ENCODE measurements around the gene ZNF419.
"Not testable (repeated sequence)": the region's sequence is repeated elsewhere in the genome, so short reads cannot be mapped to it uniquely, and the experiment has no call there.

The ZNF419 gene

DNA sequence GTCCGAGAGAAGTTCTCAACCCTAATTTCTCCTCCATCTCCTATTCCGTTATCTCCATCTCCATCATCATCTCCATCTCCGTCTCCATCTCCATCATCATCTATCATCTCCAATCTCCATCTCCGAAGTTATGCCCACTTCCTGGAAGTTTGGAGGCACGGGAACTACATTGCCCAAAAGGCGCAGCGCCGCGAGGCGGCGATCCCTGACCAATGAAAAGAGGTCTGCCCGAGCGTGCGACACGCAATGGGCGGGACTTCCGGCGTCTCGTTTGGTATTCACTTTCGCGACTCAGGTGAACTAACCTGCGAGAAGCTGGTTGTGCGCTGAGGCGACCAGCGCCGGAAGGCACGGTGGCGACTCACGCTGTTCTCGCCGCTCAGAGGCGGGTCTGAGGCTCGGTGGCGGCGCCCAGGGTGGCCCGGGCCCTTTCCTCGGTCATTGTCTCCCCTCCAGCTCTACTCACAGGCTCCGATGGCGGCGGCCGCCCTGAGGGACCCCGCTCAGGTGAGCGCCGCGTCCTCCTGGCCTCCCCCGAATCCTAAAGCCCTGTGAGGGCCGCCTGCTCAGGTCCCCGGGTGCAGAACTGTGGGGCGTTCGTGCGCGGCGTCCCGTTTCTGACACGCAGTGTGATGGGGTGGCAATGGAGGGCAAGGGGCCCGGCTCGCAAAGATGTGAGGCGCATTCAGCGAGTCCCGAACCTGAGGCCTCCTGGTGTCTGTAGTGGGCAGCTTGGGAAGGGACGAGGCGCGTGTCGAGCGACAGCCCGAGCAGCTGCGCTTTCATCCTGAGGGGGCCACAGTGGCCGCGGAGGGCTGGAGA is at the start of gene ZNF419:
Gene ZNF419 (plus strand): TSS at position 274 of the 822 bp plus-strand sequence. CDS start 201 bp downstream, at position 475.
- DNase-seq (ENCODE audit: low spot score), result peak; percentile 92

DNA sequence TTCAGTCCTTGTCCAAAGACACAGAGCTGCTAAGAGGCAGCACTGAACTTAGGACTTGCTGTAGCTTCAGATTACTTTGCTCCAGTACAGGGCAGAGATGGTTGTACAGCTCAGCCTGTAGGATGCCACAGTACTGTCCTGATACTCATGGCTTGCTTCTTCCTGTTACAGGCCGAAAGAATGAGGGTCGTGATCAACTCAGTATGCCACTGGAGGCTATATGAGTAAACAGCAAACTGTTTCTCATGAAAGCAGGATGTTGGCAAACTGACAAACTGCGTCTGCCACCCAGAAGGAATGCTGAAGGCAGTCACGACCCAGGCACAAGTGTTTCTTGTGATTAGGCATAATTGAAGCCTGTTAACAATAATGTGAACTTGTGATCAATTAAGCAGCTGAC is 49.6 kb upstream of the ZNF419 start:
- no peak for DNase-seq (ENCODE audit: low spot score)

DNA sequence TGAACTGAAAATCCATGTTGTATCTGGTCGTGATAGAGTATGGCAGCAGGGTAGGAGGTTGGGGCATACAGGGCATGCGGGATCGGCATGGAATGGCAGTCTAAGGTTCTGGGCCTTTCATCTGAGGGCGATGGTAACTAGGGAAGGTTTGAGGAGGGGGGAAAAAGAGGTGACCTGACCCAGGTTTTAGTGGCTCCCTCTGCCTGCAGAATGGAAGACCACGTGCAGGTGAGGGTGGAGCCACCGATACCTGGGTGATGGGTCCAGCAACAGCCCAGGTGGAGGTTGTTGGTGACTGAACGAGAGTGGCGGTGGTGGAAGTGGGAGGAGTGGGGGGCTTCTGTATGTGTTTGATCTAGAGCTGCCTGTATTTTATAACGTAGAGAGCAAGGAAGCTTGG is 48.6 kb upstream of the ZNF419 start:
- no peak for DNase-seq (ENCODE audit: low spot score)

DNA sequence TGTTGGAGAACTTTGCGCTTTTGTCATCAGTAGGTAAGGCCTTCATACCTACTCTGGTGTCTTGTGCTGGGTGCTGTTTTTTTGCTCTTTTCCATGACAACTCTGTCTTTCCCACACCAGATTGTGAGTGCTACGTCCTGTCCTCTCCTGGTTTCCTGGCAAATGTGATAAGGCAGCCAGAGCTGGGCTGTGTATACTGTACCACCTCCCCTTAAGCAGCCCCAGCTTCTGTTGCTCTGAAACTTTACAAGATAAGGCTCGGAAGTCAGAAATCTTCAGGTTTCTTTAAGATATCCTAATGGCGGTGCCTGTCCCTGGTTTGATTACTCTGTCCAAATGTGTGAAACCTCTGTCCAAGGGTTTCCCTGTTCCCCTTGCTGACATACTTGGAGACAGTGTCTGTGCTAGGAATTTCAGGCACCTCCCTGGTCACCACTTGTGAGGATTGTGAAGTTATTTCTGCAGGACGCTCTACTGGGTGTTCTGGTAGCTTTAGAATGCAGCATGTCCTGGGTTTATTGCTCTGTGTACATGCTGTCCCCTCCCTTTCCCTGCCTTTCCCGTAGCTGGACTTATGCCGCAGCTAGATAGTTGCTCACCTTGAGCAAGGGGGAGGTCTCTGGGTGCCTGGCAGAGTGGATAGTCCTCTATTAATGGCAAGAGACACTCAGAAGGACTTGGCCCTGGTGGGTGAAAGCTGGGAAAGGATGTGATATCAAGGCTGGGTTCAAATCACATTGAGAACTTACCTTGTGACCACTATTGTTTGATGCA is 45.4 kb upstream of the ZNF419 start:
- no peak for DNase-seq (ENCODE audit: low spot score)

DNA sequence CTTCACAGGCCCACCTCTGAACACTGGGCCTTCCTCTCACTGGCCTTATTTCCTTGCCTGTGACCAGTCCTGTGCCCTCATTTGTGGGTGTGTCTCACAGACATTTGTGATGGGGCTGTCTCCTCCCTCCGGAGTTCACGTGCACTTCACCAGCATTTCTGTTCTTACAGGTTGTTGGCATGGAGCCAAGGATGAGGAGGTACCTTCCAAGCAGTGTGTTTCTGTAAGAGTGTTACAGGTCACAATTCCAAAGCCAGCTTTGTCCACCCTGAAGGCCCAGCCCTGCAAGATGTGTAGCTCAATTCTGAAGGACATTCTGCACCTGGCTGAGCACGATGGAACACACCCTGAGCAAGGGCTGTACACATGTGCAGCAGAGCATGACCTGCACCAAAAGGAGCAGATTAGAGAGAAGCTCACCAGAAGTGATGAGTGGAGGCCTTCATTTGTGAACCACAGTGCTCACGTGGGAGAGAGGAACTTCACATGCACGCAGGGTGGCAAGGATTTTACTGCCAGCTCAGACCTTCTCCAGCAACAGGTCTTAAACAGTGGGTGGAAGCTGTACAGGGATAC is 44.3 kb upstream of the ZNF419 start:
- no peak for DNase-seq (ENCODE audit: low spot score)

DNA sequence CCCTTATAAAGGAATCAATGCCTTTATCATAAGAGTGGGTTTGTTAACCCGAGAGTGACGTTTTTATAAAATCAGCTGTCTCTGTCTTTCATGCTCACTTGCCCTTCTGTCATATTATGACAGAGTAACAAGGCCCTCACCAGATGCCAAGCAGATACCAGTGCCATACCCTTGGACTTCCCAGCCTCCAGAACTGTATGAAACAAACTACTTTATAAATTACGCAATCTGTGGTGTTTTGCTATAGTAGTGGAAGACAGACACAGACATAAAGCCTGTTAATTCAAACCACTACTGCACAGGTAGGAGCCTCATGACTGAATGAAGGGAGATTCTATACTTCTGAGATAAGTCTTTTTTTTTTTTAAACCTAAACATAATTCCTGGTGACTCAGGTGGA is 35.2 kb upstream of the ZNF419 start:
- DNase-seq (ENCODE audit: low spot score), result no peak

DNA sequence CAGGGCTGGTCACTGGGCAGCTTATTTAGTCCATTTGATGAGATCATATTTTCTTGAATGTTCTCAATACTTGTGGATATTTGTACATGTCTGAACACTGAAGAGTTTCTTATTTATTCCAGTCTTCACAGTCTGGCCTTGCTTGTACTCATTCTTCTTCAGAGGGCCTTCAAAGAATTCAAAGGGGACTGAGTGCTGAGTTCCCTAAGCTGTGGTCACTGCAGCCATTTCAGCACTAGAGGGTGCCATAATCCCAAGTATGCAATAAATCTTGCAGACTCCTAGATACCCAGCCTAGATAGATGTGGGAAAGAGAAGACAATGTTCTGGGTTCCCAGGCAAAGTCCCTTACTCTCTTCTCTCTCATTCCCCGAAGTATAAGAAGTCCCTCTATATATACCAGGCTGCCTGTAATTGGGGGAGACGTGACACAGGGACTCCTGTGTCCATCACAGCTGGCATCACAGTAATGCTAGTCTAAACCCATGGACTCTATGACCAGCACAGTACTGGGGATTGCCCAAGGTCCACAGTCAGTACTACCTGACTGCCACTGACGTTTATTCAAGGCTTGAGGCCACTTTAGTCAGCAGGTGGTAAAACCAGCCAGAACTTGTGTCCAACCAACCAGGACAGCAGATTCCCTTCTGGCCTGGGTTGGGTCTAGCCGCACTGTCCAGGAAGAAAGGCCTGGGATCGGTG is 21.7 kb upstream of the ZNF419 start:
- no peak for DNase-seq (ENCODE audit: low spot score)

DNA sequence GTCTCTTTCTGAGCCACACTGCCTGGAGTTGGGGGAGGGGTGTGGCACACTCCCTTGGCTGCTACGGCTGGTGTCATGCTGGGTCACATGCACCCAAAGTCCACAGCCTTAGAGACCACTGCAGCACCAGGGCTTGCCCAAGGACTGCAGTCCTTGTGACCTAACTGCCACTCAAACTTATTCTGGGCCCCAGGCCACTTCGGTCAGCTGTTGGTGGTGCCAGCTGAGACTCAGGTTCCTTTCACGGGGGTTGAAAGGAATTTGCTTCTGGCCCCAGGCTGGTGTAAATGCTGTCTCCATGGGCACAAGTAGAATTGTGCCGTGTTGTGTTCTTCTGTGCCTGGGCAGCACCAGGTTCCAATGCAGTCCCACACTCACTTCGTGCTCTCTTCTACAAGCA is 21.1 kb upstream of the ZNF419 start:
- no peak for DNase-seq (ENCODE audit: low spot score)

DNA sequence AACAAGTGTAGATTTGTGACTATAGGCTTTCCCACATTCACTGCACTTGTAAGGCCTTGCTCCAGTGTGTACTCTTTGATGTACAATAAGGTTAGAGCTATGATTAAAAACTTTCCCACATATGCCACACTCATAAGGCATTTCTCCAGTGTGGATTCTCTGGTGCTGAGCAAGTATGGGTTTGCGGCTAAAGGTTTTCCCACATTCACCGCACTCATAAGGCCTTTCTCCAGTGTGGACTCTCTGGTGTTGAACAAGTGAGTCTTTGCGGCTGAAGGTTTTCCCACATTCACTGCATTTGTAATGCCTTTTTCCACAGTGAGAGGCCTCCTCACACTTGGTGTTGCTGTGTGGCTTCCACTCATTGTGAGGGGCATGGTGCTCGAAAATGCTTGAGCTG is 13.9 kb upstream of the ZNF419 start:
- DNase-seq (ENCODE audit: low spot score), result no peak

DNA sequence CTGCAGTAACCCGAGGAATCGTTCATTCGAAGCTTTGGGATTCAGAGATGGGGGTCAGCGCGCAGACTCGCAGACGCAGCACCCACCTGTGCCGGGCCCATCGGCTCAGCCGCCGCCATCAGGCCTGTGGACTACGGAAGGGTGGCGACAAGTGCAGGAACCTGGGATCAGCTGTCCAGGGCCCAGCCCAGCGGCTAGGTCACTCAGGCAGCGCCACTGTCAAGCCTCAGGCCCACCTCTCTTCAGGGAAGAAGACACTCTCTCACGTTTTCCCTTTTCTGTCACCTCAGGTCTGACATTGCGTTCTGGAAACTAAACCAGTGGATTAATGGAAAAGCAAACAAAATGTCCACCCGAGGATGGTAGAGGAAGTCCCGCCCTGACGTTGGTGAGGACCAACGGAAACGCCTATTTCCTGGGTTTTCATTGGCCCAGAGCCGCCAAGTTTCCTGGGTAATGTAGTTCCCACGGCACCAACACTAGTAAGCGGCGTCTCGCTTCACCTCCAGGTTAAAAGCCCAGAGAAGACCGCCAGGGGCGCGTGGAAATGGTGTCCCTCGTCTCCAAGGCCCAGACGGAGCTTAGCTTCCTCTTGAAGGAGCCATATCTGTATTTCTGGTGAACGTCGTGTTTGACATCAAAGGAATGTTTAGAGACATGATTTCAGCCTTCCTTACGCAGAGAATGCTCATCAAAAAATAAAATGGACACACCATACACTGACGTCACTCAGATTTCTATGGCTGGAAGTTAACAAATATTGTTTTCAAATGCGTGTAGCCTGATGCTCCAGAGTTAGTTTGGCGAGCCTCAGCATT is 10.2 kb upstream of the ZNF419 start, which contains the start of gene ZNF772:
Gene ZNF772 (minus strand): TSS at position 376 of the 818 bp plus-strand sequence. CDS start 257 bp downstream, at position 119.
- peak; percentile 96 for DNase-seq (ENCODE audit: low spot score)

DNA sequence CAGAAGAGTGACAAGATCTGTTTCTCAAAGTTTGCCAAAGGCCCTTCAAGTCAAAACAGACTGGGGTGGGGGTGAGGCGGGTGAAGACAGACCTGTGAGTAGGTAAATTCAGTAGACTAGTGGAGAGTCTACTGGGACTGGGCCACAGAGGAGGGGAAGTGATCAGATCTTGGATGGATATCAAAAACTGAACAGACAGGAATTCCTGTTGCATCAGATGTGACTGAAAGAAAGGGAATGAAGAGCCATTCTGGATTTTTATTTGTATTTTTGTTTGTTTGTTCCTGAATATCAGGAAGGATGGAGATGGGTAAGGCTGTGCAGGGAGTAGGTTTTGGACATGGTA is 722 bp downstream of the ZNF419 start:
- not testable (repeated sequence) for DNase-seq (ENCODE audit: low spot score)

DNA sequence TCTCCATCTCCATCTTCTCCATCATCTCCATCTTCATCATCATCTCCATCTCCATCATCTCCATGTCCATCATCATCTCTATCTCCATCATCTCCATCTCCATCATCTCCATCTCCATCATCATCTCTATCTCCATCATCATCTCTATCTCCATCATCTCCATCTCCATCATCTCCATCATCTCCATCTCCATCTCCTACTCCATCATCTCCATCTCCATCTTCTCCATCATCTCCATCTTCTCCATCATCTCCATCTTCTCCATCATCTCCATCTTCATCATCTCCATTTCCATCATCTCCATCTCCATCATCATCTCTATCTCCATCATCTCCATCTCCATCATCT is 11.8 kb downstream of the ZNF419 start:
- not testable (repeated sequence) for DNase-seq (ENCODE audit: low spot score)

DNA sequence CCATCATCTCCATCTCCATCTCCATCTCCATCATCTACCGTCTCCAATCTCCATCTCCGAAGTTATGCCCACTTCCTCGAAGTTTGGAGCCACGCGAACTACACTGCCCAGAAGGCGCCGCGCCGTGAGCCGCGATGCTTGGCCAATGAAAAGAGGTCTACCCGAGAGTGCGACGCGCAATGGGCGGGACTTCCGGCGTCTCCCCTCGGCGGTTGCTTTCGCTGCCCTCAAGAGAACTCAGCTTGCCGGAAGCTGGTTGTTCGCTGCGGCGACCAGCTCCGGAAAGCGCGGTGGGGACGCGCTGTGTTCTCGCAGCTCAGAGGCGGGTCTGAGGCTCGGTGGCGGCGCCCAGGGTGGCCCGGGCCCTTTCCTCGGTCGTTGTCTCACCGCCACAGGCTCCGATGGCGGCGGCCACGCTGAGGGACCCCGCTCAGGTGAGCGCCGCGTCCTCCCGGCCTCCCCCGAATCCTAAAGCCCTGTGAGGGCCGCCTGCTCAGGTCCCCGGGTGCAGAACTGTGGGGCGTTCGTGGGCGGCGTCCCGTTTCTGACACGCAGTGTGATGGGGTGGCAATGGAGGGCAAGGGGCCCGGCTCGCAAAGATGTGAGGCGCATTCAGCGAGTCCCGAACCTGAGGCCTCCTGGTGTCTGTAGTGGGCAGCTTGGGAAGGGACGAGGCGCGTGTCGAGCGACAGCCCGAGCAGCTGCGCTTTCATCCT is 12.3 kb downstream of the ZNF419 start, which contains the start of gene ZNF773:
Gene ZNF773 (plus strand): TSS at position 259 of the 716 bp plus-strand sequence. CDS start 143 bp downstream, at position 402.
- peak; percentile 92 for DNase-seq (ENCODE audit: low spot score)

DNA sequence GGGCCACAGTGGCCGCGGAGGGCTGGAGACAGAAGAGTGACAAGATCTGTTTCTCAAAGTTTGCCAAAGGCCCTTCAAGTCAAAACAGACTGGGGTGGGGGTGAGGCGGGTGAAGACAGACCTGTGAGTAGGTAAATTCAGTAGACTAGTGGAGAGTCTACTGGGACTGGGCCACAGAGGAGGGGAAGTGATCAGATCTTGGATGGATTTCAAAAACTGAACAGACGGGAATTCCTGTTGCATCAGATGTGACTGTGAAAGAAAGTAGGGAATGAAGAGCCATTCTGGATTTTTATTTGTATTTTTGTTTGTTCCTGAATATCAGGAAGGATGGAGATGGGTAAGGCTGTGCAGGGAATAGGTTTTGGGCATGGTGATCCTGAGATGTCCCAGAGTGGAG is 12.8 kb downstream of the ZNF419 start:
- DNase-seq (ENCODE audit: low spot score), result not testable (repeated sequence)

DNA sequence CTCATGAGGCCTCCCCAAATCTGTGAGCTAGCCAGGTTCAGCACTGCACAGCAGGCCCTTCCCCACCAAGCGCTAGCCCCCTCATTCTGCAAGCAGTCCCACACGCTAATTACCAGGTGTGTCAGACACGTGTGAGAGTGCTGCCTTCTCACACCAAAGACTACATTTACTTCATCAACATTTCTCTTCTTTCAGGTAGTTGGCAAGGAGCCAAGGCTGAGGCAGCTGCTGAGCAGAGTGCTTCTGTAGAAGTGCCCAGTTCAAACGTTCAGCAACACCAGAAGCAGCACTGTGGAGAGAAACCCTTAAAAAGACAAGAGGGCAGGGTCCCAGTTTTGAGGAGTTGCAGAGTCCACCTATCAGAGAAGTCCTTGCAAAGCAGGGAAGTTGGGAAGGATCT is 18.6 kb downstream of the ZNF419 start:
- no peak for DNase-seq (ENCODE audit: low spot score)

DNA sequence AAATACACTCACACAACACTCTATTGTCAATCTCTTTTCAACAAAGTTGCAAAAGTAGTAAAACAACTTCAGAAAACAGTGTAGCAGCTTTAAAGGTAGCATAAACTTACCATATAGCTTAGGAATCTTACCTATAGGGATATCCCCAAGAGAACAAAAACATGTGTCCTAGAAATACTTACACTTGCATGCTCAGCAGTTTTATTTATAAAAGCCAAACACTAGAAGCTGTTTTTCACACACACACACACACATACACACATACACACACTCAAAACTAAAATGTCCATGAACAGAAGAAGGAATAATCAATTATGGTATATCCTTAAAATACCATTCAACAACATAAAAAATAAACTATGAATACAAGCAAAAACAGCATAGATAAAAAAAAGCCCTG is 23.9 kb downstream of the ZNF419 start:
- no peak for DNase-seq (ENCODE audit: low spot score)

DNA sequence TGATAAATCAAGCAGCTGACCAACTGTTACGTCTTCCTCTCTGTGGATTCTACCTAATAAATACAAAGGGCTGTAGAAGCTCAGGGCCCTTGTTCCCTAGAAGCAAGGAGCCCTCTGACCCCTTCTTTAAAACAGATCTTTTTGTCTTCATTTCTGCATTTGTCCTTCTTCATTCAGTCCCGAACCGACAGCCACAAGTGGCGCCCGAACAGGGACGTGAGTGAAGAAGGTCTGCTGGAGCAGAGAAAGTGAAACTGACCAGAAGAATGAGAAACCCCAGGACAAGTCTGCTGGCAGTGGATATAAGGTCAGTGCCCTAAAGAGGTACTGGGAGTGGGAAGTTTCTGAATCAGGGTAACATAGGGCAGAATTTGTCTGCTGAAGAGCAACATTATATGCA is 25.3 kb downstream of the ZNF419 start:
- no peak for DNase-seq (ENCODE audit: low spot score)

DNA sequence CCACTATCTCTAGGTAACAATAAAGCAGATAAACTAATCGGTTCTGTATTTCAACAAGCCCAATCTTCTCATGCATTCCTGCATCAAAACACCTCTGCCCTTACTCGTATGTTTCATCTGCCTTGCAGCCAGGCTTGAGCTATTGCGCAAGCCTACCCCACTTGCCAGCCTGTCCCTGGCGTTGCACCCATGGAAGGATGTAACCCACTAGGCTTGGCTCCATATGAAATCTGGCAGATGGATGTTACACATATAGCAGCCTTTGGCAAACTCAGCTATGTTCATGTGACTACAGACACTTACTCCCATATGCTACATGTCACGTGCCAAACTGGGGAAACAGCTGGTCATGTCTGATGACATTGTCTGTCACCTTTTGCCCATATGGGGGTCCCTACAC is 27.7 kb downstream of the ZNF419 start:
- no peak for DNase-seq (ENCODE audit: low spot score)

DNA sequence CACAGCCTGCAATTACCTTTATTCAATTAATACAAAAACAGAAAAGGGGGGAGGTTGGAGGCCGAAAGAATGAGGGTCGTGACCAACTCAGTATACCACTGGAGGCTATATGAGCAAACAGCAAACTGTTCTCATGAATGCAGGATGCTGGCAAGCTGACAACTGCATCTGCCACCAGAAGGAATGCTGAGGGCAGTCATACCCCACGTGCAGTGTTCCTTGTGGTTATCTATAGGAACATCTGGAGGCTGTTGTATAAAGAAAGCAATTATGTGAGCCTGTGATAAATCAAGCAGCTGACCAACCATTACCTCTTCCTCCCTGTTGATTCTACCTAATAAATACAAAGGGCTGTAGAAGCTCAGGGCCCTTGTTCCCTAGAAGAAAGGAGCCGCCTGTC is 30.5 kb downstream of the ZNF419 start:
- not testable (repeated sequence) for DNase-seq (ENCODE audit: low spot score)

DNA sequence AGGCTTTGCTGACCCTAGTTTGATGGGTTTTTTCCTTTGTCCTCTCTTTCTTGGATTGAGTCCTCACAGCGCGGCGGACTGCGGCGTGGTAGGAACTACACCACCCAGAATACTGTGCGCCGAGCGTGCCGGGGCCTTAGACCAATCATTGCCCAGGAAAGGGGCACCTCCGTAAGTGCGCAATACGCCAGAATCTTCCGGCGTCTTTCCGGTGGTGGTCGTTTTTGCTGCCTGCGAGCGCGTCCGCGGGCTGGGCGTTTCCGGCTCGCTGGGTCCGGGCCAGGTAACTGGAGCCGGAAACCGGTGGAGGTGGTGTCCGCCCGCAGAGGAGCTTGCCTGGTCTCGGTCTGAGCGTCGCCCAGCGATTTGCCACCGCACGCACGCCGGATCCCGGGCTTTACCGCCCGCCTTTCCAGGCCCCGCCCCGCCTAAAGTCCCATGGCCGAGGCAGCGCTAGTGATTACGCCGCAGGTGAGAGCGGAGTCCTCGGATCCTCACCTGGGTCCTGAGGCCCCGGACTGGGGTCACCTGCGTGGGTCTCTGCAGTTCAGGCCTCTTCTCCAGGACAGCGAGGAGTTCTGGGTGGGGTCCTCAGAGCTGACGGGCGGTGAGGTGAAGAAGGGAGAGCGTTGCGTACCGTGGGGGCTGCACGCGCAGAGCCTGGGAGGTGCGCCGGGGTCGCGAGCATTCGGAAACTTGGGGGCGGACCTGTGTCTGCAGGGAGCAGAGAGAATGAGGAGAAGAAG is 39.8 kb downstream of the ZNF419 start, which contains the start of gene ZNF549:
Gene ZNF549 (plus strand): TSS at position 221 of the 746 bp plus-strand sequence. CDS start 218 bp downstream, at position 439.
- DNase-seq (ENCODE audit: low spot score), result peak; percentile 97

Data from hepatic stellate cell (primary cell).